Karpas-422 (cell line): ENCODE results near the gene KRTAP22-2. TPM values are rescaled to one million over a fixed set of nuclear protein-coding genes. Genes with fewer than 3 reads are reported as not detected.

Source experiments
- DNase-seq: peaks from one replicate; pipeline ENCODE4 v3.0.0-alpha.2; 2015
- H2AFZ ChIP-seq: fragments of 200-600 bp; sonication (generic); 2 replicates; pipeline ENCODE4 v1.6.1; 2014; ENCODE audit warnings: antibody characterized with exemption, low read length, mixed read lengths
- H3K27ac ChIP-seq: fragments of 200-600 bp; sonication (generic); 2 replicates; pipeline ENCODE4 v1.5.1; 2014; ENCODE audit warnings: mild to moderate bottlenecking, low read length, moderate library complexity
- H3K27me3 ChIP-seq: fragments of 200-600 bp; sonication (generic); 2 replicates; pipeline ENCODE4 v1.6.1; 2014; ENCODE audit warnings: low read length, mixed read lengths
- H3K36me3 ChIP-seq: fragments of 200-600 bp; sonication (generic); 2 replicates; pipeline ENCODE4 v1.6.1; 2014; ENCODE audit warnings: low read length, mixed read lengths; ENCODE audit not compliant: insufficient read depth
- H3K4me1 ChIP-seq: fragments of 200-600 bp; sonication (generic); 2 replicates; pipeline ENCODE4 v1.6.1; 2014; ENCODE audit warnings: mild to moderate bottlenecking, low read length, mixed read lengths
- H3K4me2 ChIP-seq: fragments of 200-600 bp; sonication (generic); 2 replicates; pipeline ENCODE4 v1.6.1; 2014; ENCODE audit warnings: low read length, low read depth, mild to moderate bottlenecking; ENCODE audit not compliant: poor library complexity, severe bottlenecking
- H3K4me3 ChIP-seq: fragments of 200-600 bp; sonication (generic); 2 replicates; pipeline ENCODE4 v1.5.1; 2014; ENCODE audit warnings: mild to moderate bottlenecking, antibody characterized with exemption, low read length, mixed read lengths
- H3K79me2 ChIP-seq: fragments of 200-600 bp; sonication (generic); 2 replicates; pipeline ENCODE4 v1.6.1; 2014; ENCODE audit warnings: mild to moderate bottlenecking, low read length, mixed read lengths
- H3K9ac ChIP-seq: fragments of 200-600 bp; sonication (generic); 2 replicates; pipeline ENCODE4 v1.6.0; 2014; ENCODE audit warnings: low read length
- H3K9me2 ChIP-seq: fragments of 200-600 bp; sonication (generic), shearing (Covaris generic); replicated peaks from 2 replicates; pipeline ENCODE4 v1.6.0; 2014; ENCODE audit warnings: mild to moderate bottlenecking, low read length, moderate library complexity; ENCODE audit not compliant: insufficient read depth
- H3K9me3 ChIP-seq: fragments of 300-700, 200-600 bp; sonication (generic); 2 replicates; pipeline ENCODE4 v1.6.1; 2014; ENCODE audit warnings: low read length, mixed read lengths
- H4K20me1 ChIP-seq: fragments of 200-600 bp; sonication (generic); 2 replicates; pipeline ENCODE4 v1.6.1; 2014; ENCODE audit warnings: mild to moderate bottlenecking, antibody characterized with exemption, low read length, low read depth; ENCODE audit not compliant: insufficient read depth
- total RNA-seq: library from RNA; depleted of rRNA; stranded (reverse); fragments of >200 nt; shearing (Covaris generic); gene quantifications from 2 replicates; pipeline ENCODE4 v1.2.3, GENCODE V29; 2014; ENCODE audit warnings: low replicate concordance

The KRTAP22-2 gene
- total RNA-seq, 1 experiment from 2014 or later, result not detected

DNA sequence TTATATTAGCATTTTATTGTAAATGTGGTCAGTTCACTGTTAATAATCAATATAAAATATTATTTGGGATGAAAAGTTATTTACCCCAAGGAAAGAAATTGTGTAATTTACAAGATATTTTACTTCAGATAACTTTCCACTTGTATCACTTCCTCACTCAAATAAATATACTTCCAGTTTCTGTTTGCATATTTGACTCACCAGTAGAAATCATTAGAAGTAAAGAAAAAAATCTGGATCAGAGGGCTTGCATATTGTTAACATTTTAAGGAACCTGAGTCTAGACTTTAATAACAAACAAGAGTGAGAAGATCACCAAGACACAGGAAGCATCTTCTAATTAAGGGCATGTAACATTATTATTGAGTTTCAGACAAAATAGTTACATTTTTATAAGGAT is 29.9 kb upstream of the KRTAP22-2 start:
- no peaks in the 10 kb centered on the region for H3K79me2 ChIP-seq
- peaks cover 18% of the 10 kb centered on the region for H3K9me3 ChIP-seq
- no peak overlapping the region for H2AFZ ChIP-seq
- H4K20me1 ChIP-seq, result no peaks in the 10 kb centered on the region
- no peaks in the 10 kb centered on the region for H3K4me1 ChIP-seq
- no peak overlapping the region for H3K27ac ChIP-seq
- no peak overlapping the region for H3K4me3 ChIP-seq
- DNase-seq, result no peak
- no peaks in the 10 kb centered on the region for H3K9me2 ChIP-seq
- no peaks in the 10 kb centered on the region for H3K27me3 ChIP-seq
- no peak overlapping the region for H3K9ac ChIP-seq
- no peaks in the 10 kb centered on the region for H3K36me3 ChIP-seq
- no peak overlapping the region for H3K4me2 ChIP-seq

DNA sequence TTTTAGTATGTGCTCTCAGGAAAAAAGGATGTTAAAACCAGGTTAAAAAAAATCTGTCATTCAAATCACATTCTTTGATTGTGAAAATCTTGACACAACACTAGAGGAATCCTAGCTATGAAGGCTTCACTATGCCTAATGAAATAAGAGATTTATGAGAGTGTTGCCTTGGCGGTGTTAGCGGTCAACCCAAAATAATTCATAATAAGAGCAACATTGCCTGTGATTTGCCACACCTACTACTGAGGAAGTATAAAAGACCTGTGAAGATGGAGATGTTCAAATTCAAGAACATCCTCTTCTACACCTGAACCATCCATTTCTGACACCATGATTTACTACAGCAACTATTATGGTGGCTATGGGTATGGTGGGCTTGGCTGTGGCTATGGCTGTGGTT is 25.9 kb upstream of the KRTAP22-2 start, which contains the start of gene KRTAP20-1:
KRTAP20-1 (plus strand) TSS at position 301 of the 400 bp plus-strand sequence; CDS start at position 331, 30 bp downstream.
- H3K4me3 ChIP-seq, result no peak within 1 kb of the TSS
- no peak within 1 kb of the TSS for H3K4me2 ChIP-seq
- H3K9me2 ChIP-seq, result no peaks in the 10 kb centered on the region
- H4K20me1 ChIP-seq, result no peaks in the 10 kb centered on the region
- no peak for DNase-seq
- no peaks in the 10 kb centered on the region for H3K4me1 ChIP-seq
- H3K79me2 ChIP-seq, result no peaks in the 10 kb centered on the region
- H3K36me3 ChIP-seq, result no peaks in the 10 kb centered on the region; the same call in 1 of the 2 replicates
- H3K9ac ChIP-seq, result no peak within 1 kb of the TSS
- H2AFZ ChIP-seq, result no peak within 1 kb of the TSS
- peaks cover 21% of the 10 kb centered on the region for H3K9me3 ChIP-seq
- H3K27me3 ChIP-seq, result no peaks in the 10 kb centered on the region
- H3K27ac ChIP-seq, result no peak within 1 kb of the TSS

DNA sequence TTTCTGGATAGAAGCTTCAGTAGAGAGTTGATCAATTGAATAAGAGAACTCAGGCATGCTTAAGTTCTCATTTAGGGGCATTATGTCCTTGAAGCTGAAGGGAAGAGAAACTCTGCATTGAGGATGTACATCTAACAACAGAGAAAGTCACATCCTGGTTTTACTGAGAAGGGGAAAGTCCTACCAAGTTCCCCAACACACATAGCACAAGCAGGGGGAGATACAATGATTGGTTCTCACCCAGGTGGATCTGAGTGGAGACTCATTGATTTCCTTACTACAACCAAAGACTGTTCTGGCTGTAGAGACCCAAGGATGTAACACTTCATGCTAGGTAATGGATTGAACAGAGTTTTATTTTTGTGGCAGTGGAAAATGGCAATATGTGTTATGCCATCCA is 25.0 kb upstream of the KRTAP22-2 start:
- H3K36me3 ChIP-seq, result no peaks in the 10 kb centered on the region; the same call in 1 of the 2 replicates

DNA sequence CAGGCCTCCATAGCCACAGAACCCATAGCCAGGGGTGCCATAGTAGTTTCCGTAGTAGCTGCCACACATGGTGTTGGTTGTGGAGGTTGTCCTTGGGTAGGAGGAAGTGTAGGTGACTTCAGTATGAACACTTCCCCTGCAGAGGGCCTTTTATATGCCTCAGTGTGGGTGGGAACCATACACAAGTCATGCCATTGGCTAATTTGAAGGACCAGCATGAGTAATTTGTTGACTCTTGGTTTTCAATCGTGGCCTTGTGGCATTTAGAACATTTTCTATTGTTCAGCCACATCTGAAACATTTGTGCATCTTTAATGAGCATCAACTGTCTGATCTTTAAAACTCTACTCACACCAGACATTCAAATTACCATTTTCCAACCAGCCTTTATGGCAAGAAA is 23.6 kb upstream of the KRTAP22-2 start, which contains the start of gene KRTAP6-1:
KRTAP6-1 (minus strand) TSS at position 95 of the 400 bp plus-strand sequence; CDS start at position 69, 26 bp downstream.
- DNase-seq, result no peak
- Histone ChIP-seq H3K27ac (no peak within 1 kb of the TSS), H3K4me1 (no peaks in the 10 kb centered on the region), H3K4me2 (no peak within 1 kb of the TSS), H3K4me3 (no peak within 1 kb of the TSS), H3K36me3 (no peaks in the 10 kb centered on the region; the same call in 1 of the 2 replicates), H4K20me1 (no peaks in the 10 kb centered on the region), H3K9me3 (peaks cover 26% of the 10 kb centered on the region), H3K9me2 (no peaks in the 10 kb centered on the region), H3K9ac (no peak within 1 kb of the TSS), H3K27me3 (no peaks in the 10 kb centered on the region), H3K79me2 (no peaks in the 10 kb centered on the region), H2AFZ (no peak within 1 kb of the TSS)

More for the DNA sequence above, 25.0 kb upstream of the KRTAP22-2 start:
- H4K20me1 ChIP-seq, result no peaks in the 10 kb centered on the region
- no peak overlapping the region for H3K9ac ChIP-seq
- no peak overlapping the region for H3K4me3 ChIP-seq
- DNase-seq, result no peak
- no peak overlapping the region for H3K27ac ChIP-seq
- no peaks in the 10 kb centered on the region for H3K9me2 ChIP-seq
- H3K27me3 ChIP-seq, result no peaks in the 10 kb centered on the region
- no peak overlapping the region for H3K4me2 ChIP-seq
- no peaks in the 10 kb centered on the region for H3K4me1 ChIP-seq
- H2AFZ ChIP-seq, result no peak overlapping the region
- H3K9me3 ChIP-seq, result peaks cover 26% of the 10 kb centered on the region
- no peaks in the 10 kb centered on the region for H3K79me2 ChIP-seq

DNA sequence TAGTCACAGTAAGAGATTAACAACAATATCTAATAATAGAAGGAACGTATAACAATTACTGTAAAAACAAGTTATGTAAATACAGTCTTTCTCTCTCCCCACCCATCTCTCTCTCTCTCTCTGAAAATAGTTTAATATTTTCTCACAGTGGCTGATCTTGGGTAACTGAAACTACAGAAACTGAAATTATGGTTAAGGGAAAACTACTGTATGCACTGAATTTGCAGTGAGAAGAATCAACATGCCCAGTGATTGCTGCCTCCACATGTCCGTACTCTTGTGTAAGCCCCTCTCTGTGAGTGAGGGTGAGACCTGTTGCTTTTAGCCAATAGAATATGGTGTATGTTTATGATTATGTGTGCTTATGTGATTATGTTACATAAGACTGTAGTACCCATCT is 21.9 kb upstream of the KRTAP22-2 start:
- no peak overlapping the region for H2AFZ ChIP-seq
- H3K4me1 ChIP-seq, result no peaks in the 10 kb centered on the region
- peaks cover 28% of the 10 kb centered on the region for H3K9me3 ChIP-seq
- no peak for DNase-seq
- H3K36me3 ChIP-seq, result no peaks in the 10 kb centered on the region; the same call in 1 of the 2 replicates
- H3K9ac ChIP-seq, result no peak overlapping the region
- no peaks in the 10 kb centered on the region for H3K79me2 ChIP-seq
- no peaks in the 10 kb centered on the region for H4K20me1 ChIP-seq
- no peak overlapping the region for H3K4me3 ChIP-seq
- H3K27me3 ChIP-seq, result no peaks in the 10 kb centered on the region
- H3K4me2 ChIP-seq, result no peak overlapping the region
- H3K27ac ChIP-seq, result no peak overlapping the region
- H3K9me2 ChIP-seq, result no peaks in the 10 kb centered on the region

DNA sequence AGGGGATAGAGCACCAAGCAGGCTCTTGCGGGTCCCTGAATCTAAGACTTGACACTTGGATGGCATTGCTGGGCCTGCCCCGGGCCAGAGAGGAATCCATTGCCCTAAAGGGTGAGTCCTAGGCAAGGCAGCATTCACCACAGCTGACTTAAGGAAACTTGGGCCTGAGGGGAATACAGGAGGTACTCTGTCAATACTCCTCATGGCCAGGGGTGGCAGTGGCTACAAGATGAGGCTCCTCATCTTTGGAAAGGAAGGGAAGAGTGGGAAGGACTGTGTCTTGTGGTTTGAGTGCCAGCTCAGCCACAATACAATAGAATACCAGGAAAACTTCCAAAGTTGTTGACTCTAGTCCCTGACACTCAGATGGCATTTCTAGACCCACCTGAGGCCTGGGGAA is 15.8 kb upstream of the KRTAP22-2 start:
- H3K9ac ChIP-seq, result no peak overlapping the region
- H3K9me2 ChIP-seq, result no peaks in the 10 kb centered on the region

DNA sequence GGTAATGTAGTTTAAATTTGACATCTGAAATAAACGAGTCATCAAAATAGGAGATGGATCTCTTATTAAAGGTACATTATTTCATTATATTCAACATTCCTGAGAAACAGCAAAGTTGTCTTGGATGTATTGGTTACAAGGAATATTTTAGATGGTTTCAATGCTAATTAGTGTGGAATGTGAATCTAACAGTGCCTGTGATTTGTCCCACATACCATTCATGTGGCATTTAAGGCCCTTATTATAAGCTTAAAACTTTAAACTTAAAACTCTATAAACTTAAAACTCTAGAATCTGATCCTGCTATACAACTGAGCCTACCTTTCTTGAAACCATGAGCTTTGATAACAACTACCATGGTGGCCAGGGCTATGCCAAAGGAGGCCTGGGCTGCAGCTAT is 10.6 kb upstream of the KRTAP22-2 start, which contains the start of gene KRTAP22-1:
KRTAP22-1 (plus strand) TSS at position 301 of the 400 bp plus-strand sequence.
- no peak within 1 kb of the TSS for H3K4me2 ChIP-seq
- no peak within 1 kb of the TSS for H2AFZ ChIP-seq
- H3K9me2 ChIP-seq, result no peaks in the 10 kb centered on the region
- no peak within 1 kb of the TSS for H3K27ac ChIP-seq
- H3K27me3 ChIP-seq, result no peaks in the 10 kb centered on the region
- H3K9me3 ChIP-seq, result peaks cover 19% of the 10 kb centered on the region
- DNase-seq, result no peak
- no peak within 1 kb of the TSS for H3K4me3 ChIP-seq
- H4K20me1 ChIP-seq, result no peaks in the 10 kb centered on the region
- no peaks in the 10 kb centered on the region for H3K36me3 ChIP-seq
- H3K79me2 ChIP-seq, result no peaks in the 10 kb centered on the region
- no peak within 1 kb of the TSS for H3K9ac ChIP-seq
- H3K4me1 ChIP-seq, result no peaks in the 10 kb centered on the region

More for the DNA sequence above, 15.8 kb upstream of the KRTAP22-2 start:
- Histone ChIP-seq H3K27ac (no peak overlapping the region), H3K4me1 (no peaks in the 10 kb centered on the region), H4K20me1 (no peaks in the 10 kb centered on the region), H3K4me2 (no peak overlapping the region), H2AFZ (no peak overlapping the region), H3K27me3 (no peaks in the 10 kb centered on the region), H3K4me3 (no peak overlapping the region), H3K9me3 (peaks cover 26% of the 10 kb centered on the region), H3K79me2 (no peaks in the 10 kb centered on the region), H3K36me3 (no peaks in the 10 kb centered on the region)
- no peak for DNase-seq

DNA sequence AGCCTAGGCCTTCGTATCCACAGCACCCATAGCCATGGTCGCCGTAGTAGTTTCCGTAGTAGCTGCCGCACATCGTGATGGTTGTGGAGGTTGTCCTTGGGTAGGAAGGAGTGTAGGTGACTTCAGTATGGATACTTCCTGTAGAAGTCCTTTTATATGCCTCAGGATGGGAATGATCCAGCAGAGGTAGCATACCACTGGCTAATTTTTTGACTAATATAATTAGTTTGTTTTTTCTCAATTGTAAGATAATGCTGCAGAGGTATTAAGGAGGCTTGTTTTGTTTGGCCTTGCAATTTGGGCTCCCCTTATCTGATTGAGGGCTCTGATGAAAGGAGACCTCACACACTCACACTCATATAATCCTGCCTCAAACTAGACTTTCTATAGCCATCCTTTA is 8.6 kb upstream of the KRTAP22-2 start, which contains the start of gene KRTAP6-2:
KRTAP6-2 (minus strand) TSS at position 101 of the 400 bp plus-strand sequence; CDS start at position 73, 28 bp downstream.
- Histone ChIP-seq H3K36me3 (no peaks in the 10 kb centered on the region), H3K4me1 (no peaks in the 10 kb centered on the region), H3K79me2 (no peaks in the 10 kb centered on the region)

More for the DNA sequence above, 8.6 kb upstream of the KRTAP22-2 start, which contains the start of gene KRTAP6-2:
- no peak within 1 kb of the TSS for H3K4me2 ChIP-seq
- no peaks in the 10 kb centered on the region for H3K9me2 ChIP-seq
- H2AFZ ChIP-seq, result no peak within 1 kb of the TSS
- H3K4me3 ChIP-seq, result no peak within 1 kb of the TSS
- H3K27me3 ChIP-seq, result no peaks in the 10 kb centered on the region
- H3K9me3 ChIP-seq, result peaks cover 16% of the 10 kb centered on the region
- no peak within 1 kb of the TSS for H3K27ac ChIP-seq
- H4K20me1 ChIP-seq, result no peaks in the 10 kb centered on the region
- no peak for DNase-seq
- H3K9ac ChIP-seq, result no peak within 1 kb of the TSS
